Osteoblast (primary cell): ENCODE results near the gene HINT3. TPM values are rescaled to one million over a fixed set of nuclear protein-coding genes. Genes with fewer than 3 reads are reported as not detected.
A peak's percentile ranks its signal among the peaks of the same experiment; 100 is the strongest.
"Not testable (repeated sequence)": the region's sequence is repeated elsewhere in the genome, so short reads cannot be mapped to it uniquely, and the experiment has no call there.

Source experiments
- DNase-seq: peaks from one replicate; pipeline ENCODE4 v3.0.0; 2011; ENCODE audit warnings: low spot score, mixed read lengths; ENCODE audit not compliant: insufficient read length; ENCODE audit errors: missing footprints
- H2AFZ ChIP-seq: 2 replicates; pipeline ENCODE4 v1.6.0; 2011; ENCODE audit warnings: mild to moderate bottlenecking, low read length
- H3K27ac ChIP-seq: 2 replicates; pipeline ENCODE4 v1.5.1; 2011; ENCODE audit warnings: mild to moderate bottlenecking, low read depth, low read length, moderate library complexity
- H3K27me3 ChIP-seq: 2 replicates; pipeline ENCODE4 v1.6.0; 2012; ENCODE audit warnings: mild to moderate bottlenecking, control low read depth, inconsistent platforms, low read length, moderate library complexity; ENCODE audit not compliant: insufficient read depth
- H3K36me3 ChIP-seq: 2 replicates; pipeline ENCODE4 v1.5.1; 2011; ENCODE audit warnings: mild to moderate bottlenecking, low read length, control low read depth, moderate library complexity; ENCODE audit not compliant: insufficient read depth
- H3K4me1 ChIP-seq: 2 replicates; pipeline ENCODE4 v1.5.1; 2011; ENCODE audit warnings: mild to moderate bottlenecking, low read length, control low read depth, moderate library complexity; ENCODE audit not compliant: insufficient read depth
- H3K4me2 ChIP-seq: 2 replicates; pipeline ENCODE4 v1.6.0; 2011; ENCODE audit warnings: mild to moderate bottlenecking, low read length; ENCODE audit not compliant: insufficient read depth
- H3K4me3 ChIP-seq: fragments of 200-600 bp; sonication (generic); 3 replicates; pipeline ENCODE4 v1.5.1; 2012; ENCODE audit warnings: mild to moderate bottlenecking, low read length, inconsistent platforms; ENCODE audit not compliant: insufficient read depth
- H3K79me2 ChIP-seq: 2 replicates; pipeline ENCODE4 v1.6.0; 2012; ENCODE audit warnings: mild to moderate bottlenecking, low read length, control low read depth, inconsistent platforms; ENCODE audit not compliant: insufficient read depth
- H3K9me3 ChIP-seq: 2 replicates; pipeline ENCODE4 v1.5.1; 2011; ENCODE audit warnings: low read depth, low read length, control low read depth
- H4K20me1 ChIP-seq: 2 replicates; pipeline ENCODE4 v1.6.0; 2012; ENCODE audit warnings: mild to moderate bottlenecking, low read length, control low read depth; ENCODE audit not compliant: insufficient read depth
- CTCF ChIP-seq: IDR thresholded peaks from 2 replicates; pipeline ENCODE4 v1.5.1; 2011; ENCODE audit warnings: mild to moderate bottlenecking, low read depth, low read length, moderate library complexity; ENCODE audit errors: extremely low read depth
- total RNA-seq: library from RNA; depleted of rRNA; stranded (reverse); fragments of >200 nt; gene quantifications from 2 replicates; pipeline ENCODE4 v1.2.3, GENCODE V29; 2012

The HINT3 gene
- total RNA-seq, 1 donor = 30.4 TPM

- Histone ChIP-seq H3K79me2 (no peaks in the 10 kb centered on the region), H4K20me1 (no peaks in the 10 kb centered on the region), H3K36me3 (peaks cover 10% of the 10 kb centered on the region), H3K4me1 (no peaks in the 10 kb centered on the region), H3K4me3 (no peak overlapping the region), H3K27me3 (no peaks in the 10 kb centered on the region), H2AFZ (no peak overlapping the region), H3K9me3 (no peaks in the 10 kb centered on the region), H3K27ac (peak overlapping the region; percentile 36), H3K4me2 (no peak overlapping the region)
- no peak for DNase-seq
- no peak for TF ChIP-seq CTCF
Measured at GRCh38 chr6:125932451-125932795, 24.1 kb upstream of the HINT3 start.

GRCh38 chr6:125935520-125935919 is 21.1 kb upstream of the HINT3 start:
- not testable (repeated sequence) for H3K4me1 ChIP-seq, DNase-seq, H4K20me1 ChIP-seq, H3K4me2 ChIP-seq, H3K27me3 ChIP-seq, H2AFZ ChIP-seq, H3K36me3 ChIP-seq, H3K9me3 ChIP-seq, H3K79me2 ChIP-seq, H3K4me3 ChIP-seq, H3K27ac ChIP-seq

DNA sequence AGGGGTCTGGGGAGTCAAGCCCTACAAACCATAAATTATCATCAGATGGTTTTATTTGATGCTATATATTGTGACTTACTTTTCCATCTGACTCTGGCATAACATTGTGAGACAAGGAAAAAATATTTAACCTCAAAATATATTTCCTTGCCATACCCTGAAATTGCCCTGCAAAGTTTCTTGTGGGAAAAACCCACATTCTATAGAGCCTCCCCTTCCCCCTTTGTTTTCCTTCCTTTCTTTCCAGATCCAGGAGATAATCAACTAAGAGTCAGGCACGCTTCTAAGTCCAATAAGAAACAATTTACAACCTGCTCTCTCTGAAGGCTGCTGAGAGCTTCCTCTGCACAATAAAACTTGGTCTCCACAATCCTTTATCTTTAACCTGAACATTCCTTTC is 17.5 kb upstream of the HINT3 start:
- TF ChIP-seq CTCF = no peak
- Histone ChIP-seq H2AFZ (no peak overlapping the region), H4K20me1 (no peaks in the 10 kb centered on the region), H3K36me3 (no peaks in the 10 kb centered on the region), H3K4me3 (no peak overlapping the region), H3K4me1 (peaks cover 22% of the 10 kb centered on the region), H3K27ac (no peak overlapping the region), H3K27me3 (no peaks in the 10 kb centered on the region), H3K79me2 (no peaks in the 10 kb centered on the region), H3K9me3 (no peaks in the 10 kb centered on the region), H3K4me2 (no peak overlapping the region)
- no peak for DNase-seq

GRCh38 chr6:125939791-125940190 is 16.8 kb upstream of the HINT3 start:
- Histone ChIP-seq H3K4me2 (no peak overlapping the region), H3K79me2 (no peaks in the 10 kb centered on the region), H2AFZ (no peak overlapping the region), H3K4me1 (peaks cover 30% of the 10 kb centered on the region), H3K36me3 (no peaks in the 10 kb centered on the region), H4K20me1 (no peaks in the 10 kb centered on the region), H3K4me3 (no peak overlapping the region), H3K27ac (no peak overlapping the region), H3K27me3 (no peaks in the 10 kb centered on the region), H3K9me3 (no peaks in the 10 kb centered on the region)
- no peak for TF ChIP-seq CTCF
- no peak for DNase-seq
